RWPE2 (cell line): ENCODE results near the gene TTLL5.

Source experiments
- ATAC-seq: fragments of 200-7000 bp; cut with Tn5 transposase; 3 replicates; pipeline ENCODE4 v1.9.1; 2021; ENCODE audit warnings: low read depth
- DNase-seq: peaks from one replicate; pipeline ENCODE4 v3.0.0-alpha.2; 2020; ENCODE audit warnings: low spot score
- H3K27ac ChIP-seq: fragments of 450-650 bp; 2 replicates; pipeline ENCODE4 v1.5.1; 2017; ENCODE audit warnings: mild to moderate bottlenecking; ENCODE audit not compliant: poor library complexity, severe bottlenecking
- H3K27me3 ChIP-seq: fragments of 250-450 bp; sonication (Bioruptor Pico); 2 replicates; pipeline ENCODE4 v1.5.1; 2021; ENCODE audit warnings: mild to moderate bottlenecking, moderate library complexity; ENCODE audit not compliant: insufficient read depth, poor library complexity, severe bottlenecking
- H3K36me3 ChIP-seq: fragments of 250-450 bp; sonication (Bioruptor Pico); 2 replicates; pipeline ENCODE4 v1.5.1; 2020; ENCODE audit warnings: low read depth, mild to moderate bottlenecking, moderate library complexity
- H3K4me1 ChIP-seq: fragments of 250-450 bp; sonication (Bioruptor Pico); 2 replicates; pipeline ENCODE4 v1.5.1; 2021; ENCODE audit warnings: mild to moderate bottlenecking, moderate library complexity; ENCODE audit not compliant: insufficient read depth, poor library complexity, severe bottlenecking
- H3K4me3 ChIP-seq: fragments of 250-450 bp; sonication (Bioruptor Pico); 2 replicates; pipeline ENCODE4 v1.5.1; 2021; ENCODE audit warnings: mild to moderate bottlenecking, moderate library complexity; ENCODE audit not compliant: severe bottlenecking
- H3K9me3 ChIP-seq: fragments of 250-450 bp; sonication (Bioruptor Pico); 2 replicates; pipeline ENCODE4 v1.5.1; 2021; ENCODE audit warnings: mild to moderate bottlenecking, moderate library complexity; ENCODE audit not compliant: severe bottlenecking
- TF ChIP-seq, protein P1 (sequence below): fragments of 450-650 bp; IDR thresholded peaks from one replicate; pipeline ENCODE4 v1.5.1; 2017; ENCODE audit warnings: mild to moderate bottlenecking, moderate library complexity; ENCODE audit not compliant: poor library complexity, severe bottlenecking

The TTLL5 gene

DNA sequence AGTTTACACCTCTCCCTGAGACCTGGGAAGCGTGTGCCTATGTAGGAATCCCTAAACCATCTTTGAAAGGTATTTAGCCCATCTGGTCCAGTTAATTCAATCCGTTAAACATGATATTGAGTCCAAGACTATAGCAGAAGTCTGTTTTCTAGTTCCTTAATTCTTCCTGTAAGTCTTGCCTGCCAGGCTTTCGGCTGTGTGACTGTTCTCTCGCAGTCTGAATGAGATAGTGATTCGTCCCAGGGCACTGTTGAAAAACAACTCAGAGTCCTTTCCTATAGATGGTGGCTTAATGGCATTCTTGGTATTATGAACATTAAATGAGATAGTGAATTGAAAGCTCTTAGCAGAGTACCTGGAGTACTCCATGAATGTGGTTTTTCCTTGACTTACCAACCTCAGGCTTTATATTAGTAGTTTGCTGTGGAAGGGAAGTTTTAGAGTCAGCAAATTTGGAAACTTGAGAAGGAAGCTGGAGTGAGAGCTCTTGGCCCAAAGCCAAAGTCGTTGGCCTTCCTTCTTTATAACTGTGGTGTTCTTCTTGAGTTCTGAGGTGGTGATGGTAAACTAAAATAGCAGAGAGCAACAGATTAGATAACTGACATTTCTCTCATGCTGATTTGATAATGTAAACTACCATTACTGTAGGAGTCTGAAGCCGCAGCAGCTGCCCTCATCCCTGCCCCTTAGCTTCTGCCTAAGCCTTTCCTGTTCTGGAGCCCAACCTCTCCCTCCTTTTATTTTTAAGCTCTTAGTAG lies 244.3 kb downstream of the TTLL5 start:
- TF ChIP-seq, protein P1, sequence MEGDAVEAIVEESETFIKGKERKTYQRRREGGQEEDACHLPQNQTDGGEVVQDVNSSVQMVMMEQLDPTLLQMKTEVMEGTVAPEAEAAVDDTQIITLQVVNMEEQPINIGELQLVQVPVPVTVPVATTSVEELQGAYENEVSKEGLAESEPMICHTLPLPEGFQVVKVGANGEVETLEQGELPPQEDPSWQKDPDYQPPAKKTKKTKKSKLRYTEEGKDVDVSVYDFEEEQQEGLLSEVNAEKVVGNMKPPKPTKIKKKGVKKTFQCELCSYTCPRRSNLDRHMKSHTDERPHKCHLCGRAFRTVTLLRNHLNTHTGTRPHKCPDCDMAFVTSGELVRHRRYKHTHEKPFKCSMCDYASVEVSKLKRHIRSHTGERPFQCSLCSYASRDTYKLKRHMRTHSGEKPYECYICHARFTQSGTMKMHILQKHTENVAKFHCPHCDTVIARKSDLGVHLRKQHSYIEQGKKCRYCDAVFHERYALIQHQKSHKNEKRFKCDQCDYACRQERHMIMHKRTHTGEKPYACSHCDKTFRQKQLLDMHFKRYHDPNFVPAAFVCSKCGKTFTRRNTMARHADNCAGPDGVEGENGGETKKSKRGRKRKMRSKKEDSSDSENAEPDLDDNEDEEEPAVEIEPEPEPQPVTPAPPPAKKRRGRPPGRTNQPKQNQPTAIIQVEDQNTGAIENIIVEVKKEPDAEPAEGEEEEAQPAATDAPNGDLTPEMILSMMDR, result no peak

DNA sequence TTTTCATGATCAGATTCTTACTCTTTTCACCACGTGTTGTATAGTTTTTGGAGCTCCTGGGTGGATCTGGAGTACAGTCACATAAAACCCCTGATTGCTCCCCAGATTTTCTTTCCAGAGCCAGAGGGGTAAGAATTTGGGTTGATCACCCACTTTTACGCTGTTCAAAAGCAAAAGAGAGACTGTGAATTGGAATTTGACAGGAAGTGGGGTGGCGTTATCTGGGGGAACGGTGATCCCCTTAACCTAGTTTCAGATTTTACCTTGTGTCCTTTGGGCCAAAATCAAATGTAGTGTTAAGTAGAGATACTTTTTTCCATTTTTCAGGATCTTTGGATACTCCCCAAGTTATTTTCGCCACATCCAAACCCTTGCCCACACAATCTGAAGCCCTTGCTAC lies 245.2 kb downstream of the TTLL5 start:
- Histone ChIP-seq H3K4me1 (peaks cover 13% of the 10 kb centered on the region), H3K27ac (no peak overlapping the region), H3K4me3 (no peak overlapping the region), H3K36me3 (peaks cover 6% of the 10 kb centered on the region; the same call in 1 of the 2 replicates), H3K9me3 (no peaks in the 10 kb centered on the region), H3K27me3 (no peaks in the 10 kb centered on the region)
- TF ChIP-seq, protein P1, result no peak
- no peak for ATAC-seq
- DNase-seq, result no peak

More for the DNA sequence above, 244.3 kb downstream of the TTLL5 start:
- Histone ChIP-seq H3K4me3 (no peak overlapping the region), H3K27ac (no peak overlapping the region), H3K9me3 (no peaks in the 10 kb centered on the region), H3K27me3 (no peaks in the 10 kb centered on the region), H3K36me3 (peaks cover 6% of the 10 kb centered on the region; the same call in 1 of the 2 replicates), H3K4me1 (peaks cover 9% of the 10 kb centered on the region)
- DNase-seq, result no peak
- ATAC-seq, result no peak

DNA sequence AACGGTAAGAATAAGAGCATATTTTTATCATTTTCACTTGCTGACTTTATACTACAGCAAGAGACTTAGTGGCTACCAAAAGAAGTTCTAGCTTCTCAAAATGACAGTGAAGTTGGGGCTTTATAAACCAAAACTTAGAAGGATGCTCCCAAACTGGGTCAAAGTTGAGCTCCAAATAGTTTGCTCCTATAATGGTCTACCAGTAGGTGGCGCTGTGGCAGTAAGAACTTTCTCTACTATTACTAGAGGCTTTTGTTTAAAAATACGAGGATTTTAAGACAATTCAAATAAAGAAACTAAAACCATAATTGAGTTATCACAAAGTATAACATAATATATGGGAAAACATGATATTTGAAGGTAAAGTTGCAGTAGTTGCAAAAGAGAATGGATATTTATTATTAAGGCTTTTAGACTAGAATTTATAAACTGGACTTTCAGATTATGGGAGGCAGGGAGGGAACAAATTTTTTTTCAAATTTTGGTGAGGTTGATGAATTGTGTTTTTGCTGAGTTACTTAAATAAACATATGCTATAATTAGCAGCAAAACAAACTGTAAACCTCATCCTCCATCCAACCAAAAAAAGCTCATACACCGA lies 245.7 kb downstream of the TTLL5 start:
- Histone ChIP-seq H3K4me1 (peaks cover 13% of the 10 kb centered on the region), H3K27me3 (no peaks in the 10 kb centered on the region), H3K27ac (no peak overlapping the region), H3K9me3 (no peaks in the 10 kb centered on the region), H3K36me3 (peaks cover 10% of the 10 kb centered on the region), H3K4me3 (no peak overlapping the region)
- no peak for DNase-seq
- ATAC-seq, result no peak
- TF ChIP-seq, protein P1, result peak; percentile 98

DNA sequence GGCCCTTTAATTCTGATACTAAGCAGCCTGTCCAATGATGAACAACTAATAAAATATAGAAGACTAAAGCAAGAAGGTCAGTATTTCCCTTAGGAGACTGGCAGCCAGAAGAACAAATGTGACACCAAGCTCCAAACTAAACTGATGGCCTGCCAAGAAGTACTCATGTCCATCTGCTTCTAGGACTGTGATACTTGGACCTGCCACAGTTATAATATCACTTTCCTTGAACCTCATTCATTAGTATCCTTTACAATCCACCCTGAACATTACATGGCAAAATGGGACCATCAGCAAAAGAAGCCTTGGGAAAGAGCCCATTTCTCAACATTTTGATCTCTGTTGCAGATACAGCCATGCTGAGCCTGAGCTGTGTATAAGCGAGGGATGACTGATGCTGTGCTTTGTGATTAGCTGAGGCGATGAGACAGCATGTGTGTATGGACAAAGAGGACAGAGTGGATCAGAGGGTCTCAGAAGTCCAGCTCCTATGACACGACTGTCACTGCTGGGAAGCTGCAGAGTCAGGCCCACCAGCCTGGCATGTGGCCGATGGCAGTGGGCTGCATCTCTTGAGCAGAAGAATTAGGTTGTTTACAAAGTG lies 246.8 kb downstream of the TTLL5 start:
- Histone ChIP-seq H3K27me3 (no peaks in the 10 kb centered on the region), H3K4me1 (peaks cover 13% of the 10 kb centered on the region), H3K4me3 (no peak overlapping the region), H3K27ac (no peak overlapping the region), H3K9me3 (no peaks in the 10 kb centered on the region), H3K36me3 (peaks cover 10% of the 10 kb centered on the region)
- TF ChIP-seq, protein P1, result no peak
- DNase-seq (no peak), ATAC-seq (no peak)
